HL-60 (cell line): ENCODE data around the gene ADSS1.

Experiments
- CTCF ChIP-seq: IDR thresholded peaks from one replicate; pipeline ENCODE4 v1.5.1; 2011; ENCODE audit warnings: low read length, control low read depth, inconsistent platforms; ENCODE audit not compliant: insufficient read depth
- GABPA ChIP-seq: IDR thresholded peaks from 2 replicates; pipeline ENCODE4 v1.6.1; 2012; ENCODE audit warnings: low read depth
- POLR2AphosphoS5 ChIP-seq: IDR thresholded peaks from 2 replicates; pipeline ENCODE4 v1.6.1; 2012; ENCODE audit warnings: low read depth
- REST ChIP-seq: IDR thresholded peaks from 2 replicates; pipeline ENCODE4 v1.6.1; 2012; ENCODE audit warnings: low read depth; ENCODE audit not compliant: insufficient replicate concordance
- SPI1 ChIP-seq: IDR thresholded peaks from 2 replicates; pipeline ENCODE4 v1.6.1; 2012; ENCODE audit warnings: low read depth, mild to moderate bottlenecking, borderline replicate concordance

GRCh38 chr14:104745431-104745830 is 21.4 kb downstream of the ADSS1 start:
- TF ChIP-seq SPI1: no peak
- no peak for TF ChIP-seq CTCF
- TF ChIP-seq POLR2AphosphoS5: no peak
- no peak for TF ChIP-seq REST
- TF ChIP-seq GABPA: no peak
